H9 (cell line): ENCODE results near the gene TMEM187. TPM values are rescaled to one million over a fixed set of nuclear protein-coding genes. Genes with fewer than 3 reads are reported as not detected.
A peak's percentile ranks its signal among the peaks of the same experiment; 100 is the strongest.

ENCODE experiments used
- DNase-seq: peaks from one replicate; pipeline ENCODE4 v3.0.0-alpha.2; 2017
- H2AFZ ChIP-seq: one replicate; pipeline ENCODE4 v1.6.1; 2013; ENCODE audit warnings: mild to moderate bottlenecking, low read length, control low read depth, moderate library complexity
- H2AK5ac ChIP-seq: 2 replicates; pipeline ENCODE4 v1.6.1; 2013; ENCODE audit warnings: low read length, control low read depth, mixed read lengths; ENCODE audit not compliant: insufficient read length
- H2BK120ac ChIP-seq: one replicate; pipeline ENCODE4 v1.6.1; 2013; ENCODE audit warnings: low read depth, mild to moderate bottlenecking, low read length, control low read depth, inconsistent platforms; ENCODE audit not compliant: poor library complexity, severe bottlenecking
- H2BK12ac ChIP-seq: 2 replicates; pipeline ENCODE4 v1.6.1; 2013; ENCODE audit warnings: low read length, control low read depth, mixed read lengths, low read depth; ENCODE audit not compliant: insufficient read length
- H2BK15ac ChIP-seq: 2 replicates; pipeline ENCODE4 v1.6.1; 2013; ENCODE audit warnings: low read depth, low read length, control low read depth
- H2BK20ac ChIP-seq: one replicate; pipeline ENCODE4 v1.6.1; 2013; ENCODE audit warnings: low read depth, mild to moderate bottlenecking, low read length, control low read depth, inconsistent platforms; ENCODE audit not compliant: poor library complexity, severe bottlenecking
- H2BK5ac ChIP-seq: 2 replicates; pipeline ENCODE4 v1.6.1; 2013; ENCODE audit warnings: low read length, control low read depth, mixed read lengths; ENCODE audit not compliant: insufficient read length
- H3K14ac ChIP-seq: 2 replicates; pipeline ENCODE4 v1.6.1; 2013; ENCODE audit warnings: low read length, control low read depth; ENCODE audit not compliant: insufficient read depth
- H3K18ac ChIP-seq: 2 replicates; pipeline ENCODE4 v1.6.1; 2013; ENCODE audit warnings: low read depth, mild to moderate bottlenecking, mixed read lengths, low read length, control low read depth; ENCODE audit not compliant: insufficient read length
- H3K23ac ChIP-seq: 2 replicates; pipeline ENCODE4 v1.6.1; 2013; ENCODE audit warnings: low read length, control low read depth, mixed read lengths, low read depth; ENCODE audit not compliant: insufficient read length
- H3K23me2 ChIP-seq: 2 replicates; pipeline ENCODE4 v1.6.1; 2013; ENCODE audit warnings: low read depth, mild to moderate bottlenecking, mixed read lengths, low read length, control low read depth; ENCODE audit not compliant: insufficient read length, poor library complexity, severe bottlenecking
- H3K27ac ChIP-seq: 2 replicates; pipeline ENCODE4 v1.5.1; 2013; ENCODE audit warnings: low read length, control low read depth, mixed read lengths, low read depth; ENCODE audit not compliant: insufficient read length
- H3K27me3 ChIP-seq: 2 replicates; pipeline ENCODE4 v1.6.1; 2013; ENCODE audit warnings: low read length, control low read depth, inconsistent platforms; ENCODE audit not compliant: insufficient read depth
- H3K4ac ChIP-seq: 2 replicates; pipeline ENCODE4 v1.6.1; 2013; ENCODE audit warnings: low read depth, mild to moderate bottlenecking, control low read depth, inconsistent platforms, low read length, moderate library complexity
- H3K4me1 ChIP-seq: 2 replicates; pipeline ENCODE4 v1.6.1; 2013; ENCODE audit warnings: low read length, control low read depth, inconsistent platforms; ENCODE audit not compliant: insufficient read depth
- H3K4me2 ChIP-seq: 2 replicates; pipeline ENCODE4 v1.6.1; 2013; ENCODE audit warnings: low read length, control low read depth, mixed read lengths; ENCODE audit not compliant: insufficient read length, insufficient read depth
- H3K56ac ChIP-seq: 2 replicates; pipeline ENCODE4 v1.6.1; 2013; ENCODE audit warnings: low read depth, mild to moderate bottlenecking, mixed read lengths, low read length, control low read depth; ENCODE audit not compliant: insufficient read length
- H3K79me1 ChIP-seq: 2 replicates; pipeline ENCODE4 v1.6.1; 2013; ENCODE audit warnings: low read depth, mild to moderate bottlenecking, moderate library complexity, low read length, control low read depth, inconsistent platforms; ENCODE audit not compliant: insufficient read depth, poor library complexity, severe bottlenecking
- H3K79me2 ChIP-seq: 2 replicates; pipeline ENCODE4 v1.6.1; 2013; ENCODE audit warnings: low read length, control low read depth, inconsistent platforms; ENCODE audit not compliant: insufficient read depth
- H3K9ac ChIP-seq: 2 replicates; pipeline ENCODE4 v1.6.1; 2013; ENCODE audit warnings: low read length, control low read depth, mixed read lengths; ENCODE audit not compliant: insufficient read length; ENCODE audit errors: extremely low read depth
- H3K9me3 ChIP-seq: one replicate; pipeline ENCODE4 v1.6.1; 2013; ENCODE audit warnings: low read depth, low read length, inconsistent platforms; ENCODE audit not compliant: control insufficient read depth
- H3T11ph ChIP-seq: one replicate; pipeline ENCODE4 v1.6.1; 2013; ENCODE audit warnings: mild to moderate bottlenecking, low read length, control low read depth, inconsistent platforms
- H4K20me1 ChIP-seq: one replicate; pipeline ENCODE4 v1.6.1; 2013; ENCODE audit not compliant: control insufficient read depth, insufficient read length, insufficient read depth
- H4K5ac ChIP-seq: 2 replicates; pipeline ENCODE4 v1.6.1; 2013; ENCODE audit warnings: low read depth, mild to moderate bottlenecking, mixed read lengths, low read length, control low read depth; ENCODE audit not compliant: insufficient read length
- H4K8ac ChIP-seq: replicated peaks from 2 replicates; pipeline ENCODE4 v1.6.1; 2013; ENCODE audit warnings: low read length, control low read depth, mixed read lengths, low read depth; ENCODE audit not compliant: insufficient read length
- H4K91ac ChIP-seq: 2 replicates; pipeline ENCODE4 v1.6.1; 2013; ENCODE audit warnings: low read depth, mild to moderate bottlenecking, moderate library complexity, mixed read lengths, low read length, control low read depth; ENCODE audit not compliant: insufficient read length
- H3K27ac Mint-ChIP-seq, 3 experiments: 2 replicates in 2 of 3; 3 replicates in 1 of 3; pipeline ENCODE4 v1.8.0; 2020 to 2021; ENCODE audit warnings: mixed read lengths in 3 of 3, mild to moderate bottlenecking in 1 of 3, moderate library complexity in 1 of 3
- H3K27me3 Mint-ChIP-seq: 2 replicates; pipeline ENCODE4 v1.8.0; 2021; ENCODE audit warnings: low read depth, mild to moderate bottlenecking, moderate library complexity, mixed read lengths
- H3K36me3 Mint-ChIP-seq, 3 experiments: 2 replicates in 2 of 3; 3 replicates in 1 of 3; pipeline ENCODE4 v1.8.0; 2020 to 2021; ENCODE audit warnings: low read depth in 3 of 3, mixed read lengths in 3 of 3; ENCODE audit not compliant: insufficient read depth in 1 of 3
- H3K4me1 Mint-ChIP-seq, 2 experiments: 2 replicates each; pipeline ENCODE4 v1.8.0; 2020; ENCODE audit warnings: mixed read lengths in 2 of 2
- H3K4me3 Mint-ChIP-seq, 2 experiments: 2 replicates in 1 of 2; 3 replicates in 1 of 2; pipeline ENCODE4 v1.8.0; 2020 to 2021; ENCODE audit warnings: mild to moderate bottlenecking in 2 of 2, mixed read lengths in 2 of 2, moderate library complexity in 1 of 2
- H3K9me3 Mint-ChIP-seq, 2 experiments: 2 replicates in 1 of 2; 3 replicates in 1 of 2; pipeline ENCODE4 v1.8.0; 2020; ENCODE audit warnings: mild to moderate bottlenecking in 2 of 2, mixed read lengths in 2 of 2, moderate library complexity in 1 of 2
- WGBS: extraction: QIAGEN DNeasy Blood & Tissue Kit; methylation state at CpG from one replicate; pipeline ENCODE4 v1.1.7; 2013; ENCODE audit warnings: missing lambda C conversion rate, low lambda C conversion rate, mixed read lengths; ENCODE audit not compliant: insufficient read length; ENCODE audit errors: extremely low coverage; 5-methylcytosine and 5-hydroxymethylcytosine counted together
- total RNA-seq: library from RNA; stranded (reverse); gene quantifications from 2 replicates; pipeline ENCODE4 v1.2.1, GENCODE V29; 2021
- TF ChIP-seq, protein P1 (sequence below): fragments of 200-600 bp; sonication (generic); conservative IDR thresholded peaks from 3 replicates; pipeline ENCODE4 v1.8.0; 2021; ENCODE audit warnings: antibody characterized with exemption, mild to moderate bottlenecking

Gene TMEM187
- total RNA-seq, 1 experiment from 2014 or later: 2.7 TPM

DNA sequence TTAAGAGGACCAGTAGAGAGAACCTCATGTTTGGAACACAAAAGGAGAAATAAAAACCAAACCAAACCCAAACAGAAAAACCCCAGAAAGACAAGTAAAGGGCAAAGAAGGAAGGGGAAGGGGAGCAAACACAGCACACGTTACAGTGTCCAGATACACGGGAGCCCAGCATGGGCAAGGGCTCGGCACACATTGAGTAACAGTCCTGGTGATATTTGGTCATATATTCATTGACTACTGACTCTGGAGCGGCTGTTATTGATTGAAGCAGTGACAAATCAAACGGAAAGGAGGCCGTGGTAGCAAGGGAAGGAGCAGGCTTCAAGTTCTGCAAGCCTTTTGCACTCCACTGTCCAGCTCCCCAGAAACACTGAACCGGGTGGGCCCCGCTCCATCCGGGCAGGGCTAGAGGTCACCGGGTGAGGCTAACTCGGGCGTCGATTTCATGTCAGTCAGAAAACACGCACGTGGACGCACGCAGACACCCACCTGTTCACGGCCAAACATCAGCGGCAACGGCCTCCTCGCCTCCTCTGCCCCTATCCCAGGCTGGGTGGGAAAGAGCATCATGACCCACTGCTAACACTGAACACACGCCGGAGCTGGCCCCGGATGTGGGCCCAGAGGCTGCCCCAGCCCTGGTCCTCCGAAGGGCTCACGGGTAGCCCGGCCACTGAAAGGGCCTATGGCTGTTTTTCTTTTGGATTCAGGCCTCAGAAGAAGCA is 50.9 kb downstream of the TMEM187 start:
- H3K9me3 ChIP-seq: peaks cover under 1% of the 10 kb centered on the region
- peaks cover 3% of the 10 kb centered on the region for H4K20me1 ChIP-seq
- no peak overlapping the region for H4K8ac ChIP-seq
- H3K9ac ChIP-seq: no peak overlapping the region
- H4K5ac ChIP-seq: no peak overlapping the region
- Mint-ChIP-seq H3K9me3 (peaks cover 55 to 70% of the 10 kb centered on the region in 2 experiments), H3K4me1 (peaks cover 17 to 24% of the 10 kb centered on the region in 2 experiments), H3K36me3 (peaks cover 14 to 22% (median 19%) of the 10 kb centered on the region in 3 experiments), H3K4me3 (no peak overlapping the region), H3K27ac (peak overlapping the region in 1 of 3 experiments; percentile 63; a peak in 2 of 7 replicates), H3K27me3 (no peaks in the 10 kb centered on the region)
- H3K56ac ChIP-seq: no peak overlapping the region
- no peaks in the 10 kb centered on the region for H3K79me1 ChIP-seq
- no peak overlapping the region for H3T11ph ChIP-seq
- no peak overlapping the region for H2BK20ac ChIP-seq
- TF ChIP-seq, protein P1, sequence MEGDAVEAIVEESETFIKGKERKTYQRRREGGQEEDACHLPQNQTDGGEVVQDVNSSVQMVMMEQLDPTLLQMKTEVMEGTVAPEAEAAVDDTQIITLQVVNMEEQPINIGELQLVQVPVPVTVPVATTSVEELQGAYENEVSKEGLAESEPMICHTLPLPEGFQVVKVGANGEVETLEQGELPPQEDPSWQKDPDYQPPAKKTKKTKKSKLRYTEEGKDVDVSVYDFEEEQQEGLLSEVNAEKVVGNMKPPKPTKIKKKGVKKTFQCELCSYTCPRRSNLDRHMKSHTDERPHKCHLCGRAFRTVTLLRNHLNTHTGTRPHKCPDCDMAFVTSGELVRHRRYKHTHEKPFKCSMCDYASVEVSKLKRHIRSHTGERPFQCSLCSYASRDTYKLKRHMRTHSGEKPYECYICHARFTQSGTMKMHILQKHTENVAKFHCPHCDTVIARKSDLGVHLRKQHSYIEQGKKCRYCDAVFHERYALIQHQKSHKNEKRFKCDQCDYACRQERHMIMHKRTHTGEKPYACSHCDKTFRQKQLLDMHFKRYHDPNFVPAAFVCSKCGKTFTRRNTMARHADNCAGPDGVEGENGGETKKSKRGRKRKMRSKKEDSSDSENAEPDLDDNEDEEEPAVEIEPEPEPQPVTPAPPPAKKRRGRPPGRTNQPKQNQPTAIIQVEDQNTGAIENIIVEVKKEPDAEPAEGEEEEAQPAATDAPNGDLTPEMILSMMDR: no peak
- no peak overlapping the region for H2AK5ac ChIP-seq
- no CpG with 5 or more reads among the region's 27 CpGs for WGBS
- H4K91ac ChIP-seq: no peak overlapping the region
- H3K23me2 ChIP-seq: peaks cover 9% of the 10 kb centered on the region
- H3K27ac ChIP-seq: no peak overlapping the region
- H3K4me2 ChIP-seq: no peak overlapping the region
- no peak overlapping the region for H2AFZ ChIP-seq
- no peak overlapping the region for H2BK5ac ChIP-seq
- H3K79me2 ChIP-seq: no peaks in the 10 kb centered on the region
- H3K18ac ChIP-seq: no peak overlapping the region
- H3K14ac ChIP-seq: no peak overlapping the region
- no peak overlapping the region for H2BK15ac ChIP-seq
- no peak overlapping the region for H2BK120ac ChIP-seq
- no peak overlapping the region for H2BK12ac ChIP-seq
- no peak overlapping the region for H3K23ac ChIP-seq
- H3K4ac ChIP-seq: no peak overlapping the region
- no peak for DNase-seq
- H3K27me3 ChIP-seq: no peaks in the 10 kb centered on the region
- H3K4me1 ChIP-seq: no peaks in the 10 kb centered on the region
